Activated CD4-positive, alpha-beta memory T cell treated with anti-CD3 and anti-CD28 coated beads, Interleukin-2, amount 10 ng/mL, durations not matched to agents 7 days and 5 days (primary cell): Measurements from ENCODE around the gene MYRF. TPM values are rescaled to one million over a fixed set of nuclear protein-coding genes. Genes with fewer than 3 reads are reported as not detected.
A peak's percentile ranks its signal among the peaks of the same experiment; 100 is the strongest.

Source experiments
- CTCF ChIA-PET: fragments of 350-600 bp; sonication (Branson Sonifier 250); formaldehyde crosslinking; loops from one replicate; lab custom pipeline; 2021; ENCODE audit warnings: antibody characterized with exemption, inconsistent platforms; lab: Charles Lee
- POLR2A ChIA-PET: fragments of 350-600 bp; sonication (Branson Sonifier 250); formaldehyde crosslinking; loops from one replicate; lab custom pipeline; 2021; ENCODE audit warnings: antibody characterized with exemption; lab: Charles Lee
- DNase-seq: peaks from one replicate; pipeline ENCODE4 v3.0.0-alpha.2; 2020
- H3K27ac Mint-ChIP-seq: one replicate; pipeline ENCODE4 v1.8.0; 2021; ENCODE audit warnings: mild to moderate bottlenecking, mixed read lengths
- H3K27me3 Mint-ChIP-seq: one replicate; pipeline ENCODE4 v1.8.0; 2021; ENCODE audit warnings: mixed read lengths
- H3K36me3 Mint-ChIP-seq: one replicate; pipeline ENCODE4 v1.8.0; 2021; ENCODE audit warnings: low read depth, mixed read lengths
- H3K4me1 Mint-ChIP-seq: one replicate; pipeline ENCODE4 v1.8.0; 2021; ENCODE audit warnings: mixed read lengths
- H3K4me3 Mint-ChIP-seq: one replicate; pipeline ENCODE4 v1.8.0; 2021; ENCODE audit warnings: mild to moderate bottlenecking, mixed read lengths
- H3K9me3 Mint-ChIP-seq: one replicate; pipeline ENCODE4 v1.8.0; 2021; ENCODE audit warnings: mixed read lengths
- total RNA-seq, 2 experiments: library from RNA; stranded (reverse); gene quantifications; one replicate each; pipeline ENCODE4 v1.2.3, GENCODE V29; 2021

MYRF gene
- total RNA-seq, 2 experiments from 2014 or later = 4.6 to 4.9 TPM

DNA sequence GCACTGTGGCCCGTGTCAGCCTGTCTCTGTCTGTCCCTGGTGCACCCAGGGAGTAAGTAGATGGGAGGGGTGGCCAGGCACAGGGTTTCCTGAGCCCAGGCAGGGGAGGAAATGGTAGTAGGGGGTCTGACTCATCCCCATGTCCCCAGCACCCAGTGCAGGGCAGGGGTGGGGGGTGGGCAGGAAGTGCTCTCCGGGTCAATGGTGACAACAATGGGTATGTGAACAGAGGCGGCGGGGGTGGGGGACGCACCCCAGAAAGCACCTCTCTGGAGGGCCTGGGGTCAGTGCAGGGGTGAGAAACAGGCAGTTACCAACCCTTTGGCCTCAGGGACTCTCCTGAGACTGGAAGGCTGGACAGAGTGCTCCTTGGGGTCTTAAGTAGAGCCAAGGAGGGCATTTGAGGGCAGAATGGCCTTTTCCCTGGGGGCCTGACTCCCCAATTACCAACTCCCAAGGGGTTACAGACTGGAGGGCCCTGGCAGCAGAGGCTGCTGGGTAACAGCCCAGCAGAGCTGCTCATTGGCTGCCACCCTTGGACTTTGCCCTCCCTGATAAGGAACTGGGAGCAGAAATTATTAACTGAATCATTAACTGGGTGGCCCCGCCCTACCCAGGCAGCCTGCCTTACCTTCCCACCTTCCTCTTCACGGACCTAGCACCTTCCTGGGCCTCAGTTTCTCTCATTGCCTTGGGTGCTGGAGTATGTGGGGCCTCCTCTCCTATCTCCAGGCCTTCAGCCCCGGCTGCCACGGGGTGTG lies 4.2 kb downstream of the MYRF start:
- Mint-ChIP-seq H3K36me3 (no peaks in the 10 kb centered on the region), H3K27ac (peak overlapping the region; percentile 71), H3K9me3 (no peaks in the 10 kb centered on the region), H3K4me1 (peaks cover 30% of the 10 kb centered on the region), H3K4me3 (no peak overlapping the region), H3K27me3 (peaks cover 17% of the 10 kb centered on the region)
- peak; percentile 63 for DNase-seq
- ChIA-PET CTCF (no interaction called here), POLR2A (interaction anchor here (1.2 kb wide), 1 partner anchor 59 kb away, joined by 3 read pairs; no protein-coding TSS in a partner anchor)

DNA sequence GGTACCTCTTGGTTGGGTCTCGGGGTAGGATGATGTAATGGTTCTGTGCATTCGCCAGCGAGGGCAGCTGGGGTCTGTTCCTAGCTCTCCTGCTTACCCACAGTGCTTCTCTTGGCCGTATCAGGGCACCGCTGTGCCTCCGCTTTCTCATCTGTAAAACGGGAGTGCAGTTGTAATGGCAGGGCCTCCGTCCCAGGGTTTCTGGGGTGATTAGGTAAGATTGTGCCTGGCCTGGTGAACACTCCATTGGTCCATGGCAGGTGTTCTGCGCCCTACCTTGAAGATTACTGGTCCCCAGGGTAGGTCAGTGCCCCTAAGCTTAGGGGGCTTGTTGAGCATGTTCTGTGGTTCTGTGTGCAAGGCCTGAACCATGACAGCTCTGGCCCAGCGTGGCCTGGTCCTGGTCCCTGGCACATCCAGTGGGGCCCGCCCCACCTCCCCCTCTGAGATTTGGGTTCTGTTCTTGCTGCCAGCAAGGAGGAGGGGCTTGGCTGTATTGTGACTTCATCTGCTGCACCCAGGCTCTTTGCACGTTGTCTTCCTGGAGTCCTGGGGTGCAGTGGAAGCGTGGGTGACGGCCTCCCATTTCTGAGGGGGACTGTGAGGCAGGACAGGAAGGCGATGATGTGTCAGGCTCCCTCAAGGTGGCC lies 4.9 kb downstream of the MYRF start:
- ChIA-PET CTCF (interaction anchor here (0.8 to 1.5 kb wide), 2 partner anchors 10 to 351 kb away, joined by 3 to 5 read pairs; no protein-coding TSS in a partner anchor), POLR2A (interaction anchor here (0.7 kb wide), 1 partner anchor 15 kb away, joined by 3 read pairs; no protein-coding TSS in a partner anchor)
- Mint-ChIP-seq H3K27ac (no peak overlapping the region), H3K4me3 (no peak overlapping the region), H3K27me3 (peaks cover 13% of the 10 kb centered on the region), H3K36me3 (no peaks in the 10 kb centered on the region), H3K9me3 (no peaks in the 10 kb centered on the region), H3K4me1 (peaks cover 28% of the 10 kb centered on the region)
- no peak for DNase-seq

DNA sequence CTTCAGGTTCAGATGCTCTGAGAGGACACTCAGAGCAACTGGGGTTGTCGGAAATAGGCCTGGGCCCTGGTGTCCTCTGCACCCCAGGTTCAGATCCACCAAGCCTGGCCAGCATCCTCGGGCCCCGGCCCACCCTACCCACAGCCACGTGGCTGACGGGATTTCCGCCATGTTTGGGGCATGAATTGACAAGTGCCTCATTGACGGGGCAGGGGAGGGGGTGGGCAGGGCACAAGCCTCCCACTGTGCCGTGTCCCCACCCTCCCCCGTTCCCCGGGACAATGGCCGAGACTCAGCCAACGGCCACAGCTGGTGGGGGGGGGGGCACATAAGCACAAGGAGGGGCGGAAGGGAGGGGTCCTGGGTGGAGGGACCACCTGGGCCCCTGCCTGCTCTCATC lies 8.5 kb downstream of the MYRF start:
- CTCF ChIA-PET = no interaction called here
- H3K4me3 Mint-ChIP-seq = no peak overlapping the region
- no peaks in the 10 kb centered on the region for H3K36me3 Mint-ChIP-seq
- H3K9me3 Mint-ChIP-seq = no peaks in the 10 kb centered on the region
- H3K4me1 Mint-ChIP-seq = peaks cover 15% of the 10 kb centered on the region
- POLR2A ChIA-PET = no interaction called here
- H3K27ac Mint-ChIP-seq = no peak overlapping the region
- no peaks in the 10 kb centered on the region for H3K27me3 Mint-ChIP-seq
- no peak for DNase-seq

DNA sequence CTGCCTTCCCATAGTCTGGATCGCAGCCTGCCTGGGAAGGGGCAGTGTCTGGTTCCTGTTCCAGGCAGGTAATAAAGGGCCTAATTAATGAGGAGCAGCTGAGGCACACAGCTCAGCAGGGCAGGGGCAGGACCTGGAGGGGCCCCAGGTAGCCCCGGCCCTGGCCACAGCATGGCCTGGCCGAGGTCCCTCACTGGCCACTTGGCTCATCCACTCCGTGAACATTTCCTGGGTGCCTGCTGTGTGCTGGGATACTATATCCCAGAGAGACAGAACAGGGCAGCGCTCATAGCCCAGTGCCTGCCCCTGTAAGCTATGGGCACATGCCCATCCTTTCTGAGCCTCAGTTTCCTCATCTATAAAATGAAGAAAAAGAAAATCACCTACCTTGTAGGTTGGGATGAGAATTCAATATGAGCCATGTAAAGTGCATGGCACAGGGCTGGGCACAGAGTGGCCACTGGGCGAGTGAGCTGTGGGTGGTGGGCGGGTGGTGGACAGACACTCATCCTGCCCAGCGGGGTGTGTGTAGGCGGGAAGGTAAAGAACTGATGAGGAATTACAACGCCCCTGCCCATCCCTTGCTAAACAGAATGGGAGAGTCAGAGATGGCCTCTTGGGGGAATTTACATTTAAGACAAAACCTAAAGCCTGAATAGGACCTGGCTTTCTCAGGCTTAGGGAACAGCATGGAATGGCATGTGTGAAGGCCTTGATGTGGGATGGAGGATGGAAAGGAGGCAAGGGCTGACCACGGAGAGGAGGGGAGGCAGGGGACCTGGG lies 9.2 kb downstream of the MYRF start:
- Mint-ChIP-seq H3K9me3 (no peaks in the 10 kb centered on the region), H3K4me1 (peaks cover 8% of the 10 kb centered on the region), H3K4me3 (no peak overlapping the region), H3K27ac (no peak overlapping the region), H3K27me3 (no peaks in the 10 kb centered on the region), H3K36me3 (no peaks in the 10 kb centered on the region)
- ChIA-PET CTCF (no interaction called here), POLR2A (no interaction called here)
- no peak for DNase-seq

DNA sequence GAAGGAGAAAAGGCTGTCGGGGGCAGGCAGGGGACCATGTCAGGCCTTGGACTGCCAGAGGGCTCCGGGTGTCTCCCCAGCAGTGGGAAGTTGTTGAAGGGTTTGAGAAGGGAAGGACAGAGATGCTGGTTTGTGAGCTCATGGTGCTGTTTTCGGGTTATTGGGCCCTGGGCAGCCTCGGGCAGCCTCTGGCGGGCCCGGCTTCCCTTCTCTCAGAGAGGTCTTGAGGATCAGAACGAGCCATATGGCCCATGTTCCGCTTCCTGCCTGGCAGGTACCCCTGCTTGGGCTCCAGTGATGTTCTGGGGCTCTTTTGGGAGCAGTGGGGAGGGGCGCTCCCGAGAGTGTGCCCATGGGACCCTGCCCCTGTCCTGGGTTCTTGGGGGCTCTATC lies 9.8 kb downstream of the MYRF start:
- Mint-ChIP-seq H3K4me3 (no peak overlapping the region), H3K27me3 (no peaks in the 10 kb centered on the region), H3K27ac (no peak overlapping the region), H3K36me3 (no peaks in the 10 kb centered on the region), H3K4me1 (peaks cover 2% of the 10 kb centered on the region), H3K9me3 (no peaks in the 10 kb centered on the region)
- POLR2A ChIA-PET = no interaction called here
- DNase-seq = no peak
- CTCF ChIA-PET = no interaction called here

DNA sequence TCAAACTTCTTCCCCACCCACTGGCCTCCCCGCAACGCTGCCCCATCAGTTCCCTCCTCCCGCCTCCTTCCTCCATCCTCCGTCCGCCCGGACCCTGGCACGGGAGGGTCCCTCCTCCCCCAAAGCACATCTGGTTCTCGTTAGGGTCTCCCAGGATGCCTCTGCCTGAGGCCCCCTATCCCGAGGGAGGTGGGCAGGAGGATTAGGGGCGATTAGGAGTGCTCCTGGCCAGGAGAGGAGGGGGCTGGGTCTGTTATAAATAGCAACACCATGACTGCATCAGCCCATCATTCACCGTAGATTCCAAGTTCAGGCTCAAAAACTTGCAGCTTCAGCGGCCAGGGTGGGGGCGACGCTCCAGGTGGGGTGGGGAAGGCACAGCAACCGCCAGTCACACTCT lies 10.4 kb downstream of the MYRF start:
- ChIA-PET CTCF (interaction anchor here (1.1 kb wide), 1 partner anchor 15 kb away, joined by 3 read pairs; no protein-coding TSS in a partner anchor), POLR2A (no interaction called here)
- Mint-ChIP-seq H3K36me3 (no peaks in the 10 kb centered on the region), H3K4me3 (no peak overlapping the region), H3K4me1 (no peaks in the 10 kb centered on the region), H3K27ac (no peak overlapping the region), H3K27me3 (no peaks in the 10 kb centered on the region), H3K9me3 (no peaks in the 10 kb centered on the region)
- DNase-seq = no peak

DNA sequence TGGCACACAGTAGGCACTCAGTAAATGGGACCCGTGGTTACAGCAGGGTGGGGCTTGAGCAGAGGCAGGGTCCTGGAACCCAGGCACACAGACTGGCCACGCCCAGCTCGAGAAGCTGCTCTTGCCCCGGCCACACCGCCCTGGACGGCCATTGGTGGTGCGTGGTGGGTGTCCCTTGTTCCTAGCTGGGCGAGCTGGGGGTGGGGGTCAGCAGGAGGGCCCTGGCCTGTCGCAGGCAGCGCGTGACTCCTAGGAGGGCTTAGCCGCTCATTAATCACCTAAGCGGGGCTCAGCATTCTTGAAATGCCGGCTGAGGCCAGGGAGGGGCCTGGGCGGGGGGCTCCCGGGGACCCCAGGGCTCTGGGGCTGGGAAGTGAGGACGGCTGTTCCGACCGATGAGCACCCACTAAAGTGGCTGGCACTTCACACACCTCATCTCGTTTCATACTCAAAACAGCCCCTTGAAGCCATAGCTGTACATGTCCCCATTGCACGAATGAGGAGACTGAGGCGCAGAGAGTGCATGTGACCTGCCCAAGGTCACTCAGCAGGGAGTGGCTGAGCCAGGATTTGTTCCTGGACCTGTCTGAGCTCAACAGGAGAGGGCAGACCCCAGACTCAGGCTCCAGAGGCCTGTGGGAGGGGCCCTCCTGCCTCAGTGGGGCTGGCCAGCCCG lies 11.6 kb downstream of the MYRF start:
- Mint-ChIP-seq H3K27me3 (no peaks in the 10 kb centered on the region), H3K4me3 (no peak overlapping the region), H3K9me3 (no peaks in the 10 kb centered on the region), H3K36me3 (no peaks in the 10 kb centered on the region), H3K4me1 (no peaks in the 10 kb centered on the region), H3K27ac (no peak overlapping the region)
- ChIA-PET POLR2A (interaction anchor here (0.6 to 1.1 kb wide), 2 partner anchors 9 to 20 kb away, joined by 3 read pairs; no protein-coding TSS in a partner anchor), CTCF (interaction anchor here (1.1 kb wide), 1 partner anchor 17 kb away, joined by 3 read pairs; no protein-coding TSS in a partner anchor)
- DNase-seq = no peak

DNA sequence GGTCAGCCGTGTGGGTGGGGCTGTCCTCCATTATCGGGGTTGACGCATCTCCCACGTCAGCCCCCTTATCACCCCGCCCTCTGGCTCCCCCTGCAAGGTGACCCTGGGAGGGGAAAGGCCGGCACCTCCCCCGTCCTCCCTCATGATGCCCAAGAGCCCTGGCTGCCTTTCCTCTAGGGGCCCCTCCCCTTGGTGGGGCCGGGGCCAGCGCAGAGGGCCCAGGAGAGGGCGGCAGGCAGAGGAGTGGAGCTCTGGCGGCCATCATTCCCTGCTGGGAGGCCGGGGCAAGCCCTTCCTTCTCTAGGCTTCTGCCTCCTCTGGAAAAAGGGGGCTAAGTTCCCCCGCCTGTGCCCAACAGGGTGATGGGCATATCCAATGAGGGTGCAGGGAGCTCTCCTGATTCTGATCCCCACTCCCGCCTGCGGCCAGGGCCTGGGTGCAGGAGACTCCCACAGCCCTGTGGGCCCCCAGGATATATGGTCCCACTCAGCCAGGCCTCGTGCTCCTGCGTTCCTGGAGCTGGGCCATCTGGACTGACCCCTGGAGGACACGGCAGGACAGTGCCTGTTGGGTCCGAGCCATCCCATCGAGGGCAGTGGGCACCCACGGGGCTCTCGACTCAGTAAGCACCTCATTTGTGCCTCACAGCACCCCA lies 12.3 kb downstream of the MYRF start:
- H3K9me3 Mint-ChIP-seq = no peaks in the 10 kb centered on the region
- CTCF ChIA-PET = no interaction called here

DNA sequence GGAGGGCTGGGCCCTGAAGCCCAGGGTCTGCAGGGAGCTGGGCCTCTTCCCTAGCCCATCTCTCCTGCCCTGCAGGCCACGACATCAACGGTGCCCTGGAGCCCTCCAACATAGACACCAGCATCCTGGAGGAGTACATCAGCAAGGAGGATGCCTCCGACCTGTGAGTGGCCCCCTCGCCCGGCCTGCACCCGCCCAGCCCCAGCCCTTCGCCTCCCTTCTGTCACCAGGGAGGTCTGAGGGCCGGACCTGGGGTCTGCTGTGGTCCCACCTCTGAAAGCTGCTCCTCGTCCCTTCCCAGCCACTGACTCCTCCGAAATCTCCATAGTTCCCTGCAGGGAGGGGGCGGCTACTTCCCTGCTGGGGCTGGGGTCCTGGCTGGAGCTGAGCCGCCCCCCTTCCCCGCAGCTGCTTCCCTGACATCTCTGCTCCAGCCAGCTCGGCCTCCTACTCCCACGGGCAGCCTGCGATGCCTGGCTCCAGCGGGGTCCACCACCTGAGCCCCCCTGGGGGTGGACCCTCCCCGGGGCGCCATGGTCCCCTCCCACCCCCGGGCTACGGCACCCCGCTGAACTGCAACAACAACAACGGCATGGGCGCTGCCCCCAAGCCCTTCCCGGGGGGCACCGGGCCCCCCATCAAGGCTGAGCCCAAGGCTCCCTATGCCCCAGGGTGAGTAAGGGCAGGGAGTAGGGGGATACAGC lies 13.3 kb downstream of the MYRF start:
- Mint-ChIP-seq H3K27ac (no peak overlapping the region), H3K9me3 (no peaks in the 10 kb centered on the region), H3K4me3 (no peak overlapping the region), H3K27me3 (no peaks in the 10 kb centered on the region), H3K36me3 (no peaks in the 10 kb centered on the region), H3K4me1 (no peaks in the 10 kb centered on the region)
- DNase-seq = no peak
- CTCF ChIA-PET = no interaction called here
- POLR2A ChIA-PET = no interaction called here

More for the DNA sequence above, 12.3 kb downstream of the MYRF start:
- no peak overlapping the region for H3K27ac Mint-ChIP-seq
- H3K27me3 Mint-ChIP-seq = no peaks in the 10 kb centered on the region
- no peaks in the 10 kb centered on the region for H3K36me3 Mint-ChIP-seq
- no peak for DNase-seq
- POLR2A ChIA-PET = interaction anchor here (1.1 kb wide), 1 partner anchor 20 kb away, joined by 3 read pairs; no protein-coding TSS in a partner anchor
- no peak overlapping the region for H3K4me3 Mint-ChIP-seq
- H3K4me1 Mint-ChIP-seq = no peaks in the 10 kb centered on the region

DNA sequence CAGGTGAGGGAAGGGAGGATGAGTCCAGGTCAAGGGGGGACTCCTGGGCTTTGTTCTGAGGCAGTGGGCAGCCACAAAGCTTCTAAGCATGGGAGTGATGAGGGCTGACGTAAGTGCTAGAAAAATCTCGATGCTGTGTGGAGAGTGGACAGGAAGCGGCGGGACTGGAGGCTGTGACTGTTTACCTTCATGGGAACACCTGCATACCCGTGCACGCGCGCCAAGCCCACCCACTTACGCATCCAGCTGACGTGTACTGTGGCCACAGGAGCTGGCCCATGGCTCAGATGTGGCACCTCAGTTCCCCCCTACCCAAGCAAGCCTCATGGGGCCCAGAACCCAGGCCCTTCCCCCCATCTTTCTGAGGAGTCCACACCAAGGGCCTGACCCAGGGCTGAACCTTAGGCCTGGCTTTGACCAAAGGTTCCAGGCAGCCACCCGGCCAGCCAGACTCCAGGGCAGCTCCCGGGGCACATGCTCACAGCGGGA lies 14.0 kb downstream of the MYRF start:
- CTCF ChIA-PET = no interaction called here
- H3K27me3 Mint-ChIP-seq = no peaks in the 10 kb centered on the region
- peaks cover 7% of the 10 kb centered on the region for H3K4me1 Mint-ChIP-seq
- H3K27ac Mint-ChIP-seq = no peak overlapping the region
- POLR2A ChIA-PET = no interaction called here
- H3K4me3 Mint-ChIP-seq = no peak overlapping the region
- no peaks in the 10 kb centered on the region for H3K9me3 Mint-ChIP-seq
- H3K36me3 Mint-ChIP-seq = no peaks in the 10 kb centered on the region
- no peak for DNase-seq

DNA sequence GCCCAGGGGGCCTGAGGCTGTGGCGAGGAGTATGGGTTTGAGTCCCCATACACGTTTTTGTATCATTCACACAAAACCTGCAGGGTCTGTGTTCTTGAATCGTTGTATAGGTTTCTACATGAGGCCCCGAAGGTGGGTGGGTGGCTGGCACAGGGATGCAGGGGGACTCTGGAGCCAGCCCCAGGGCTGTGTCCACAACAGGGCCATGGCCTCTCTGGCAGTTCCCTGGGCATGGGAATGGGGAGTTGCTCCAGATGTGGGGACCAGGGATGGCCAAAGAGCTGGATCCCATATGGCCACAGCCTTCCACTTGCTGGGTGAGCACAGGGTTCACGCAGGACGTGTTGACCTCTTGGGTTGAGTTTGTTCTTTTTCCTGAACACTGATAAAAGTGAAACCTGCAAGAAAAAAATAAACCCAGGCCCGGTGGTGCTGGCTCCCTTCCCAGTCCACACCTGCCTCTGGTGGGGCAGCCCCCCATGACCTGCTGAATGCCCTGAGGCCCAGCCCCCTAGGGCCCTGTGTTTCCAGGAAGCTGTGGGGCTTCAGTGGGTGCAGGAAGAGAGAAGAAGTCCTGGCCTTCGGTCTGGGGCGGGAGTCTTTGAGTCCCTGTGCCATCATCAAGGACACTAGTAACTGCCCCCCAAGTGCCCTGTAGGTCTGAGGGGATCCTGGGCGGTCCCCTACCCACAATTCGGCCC lies 16.1 kb downstream of the MYRF start:
- Mint-ChIP-seq H3K9me3 (no peaks in the 10 kb centered on the region), H3K27ac (no peak overlapping the region), H3K27me3 (no peaks in the 10 kb centered on the region), H3K4me3 (no peak overlapping the region), H3K36me3 (no peaks in the 10 kb centered on the region), H3K4me1 (peaks cover 22% of the 10 kb centered on the region)
- POLR2A ChIA-PET = no interaction called here
- CTCF ChIA-PET = no interaction called here
- no peak for DNase-seq
